PC-3 (cell line): ENCODE results near the gene TLCD2.

Source experiments
- EZH2 ChIP-seq: fragments of 300-600 bp; sonication (generic); IDR thresholded peaks from one replicate; pipeline ENCODE4 v1.6.1; 2017; ENCODE audit warnings: antibody characterized with exemption, mild to moderate bottlenecking, low read length; ENCODE audit not compliant: unreplicated experiment
- EZH2phosphoT487 ChIP-seq: fragments of 300-600 bp; sonication (generic); IDR thresholded peaks from 2 replicates; pipeline ENCODE4 v1.6.1; 2018; ENCODE audit warnings: mild to moderate bottlenecking, antibody characterized with exemption, low read length, borderline replicate concordance
- TF ChIP-seq, protein P1 (sequence below): fragments of 300-600 bp; sonication (generic); conservative IDR thresholded peaks from 2 replicates; pipeline ENCODE4 v1.5.1; 2017; ENCODE audit warnings: antibody characterized with exemption, low read depth, mild to moderate bottlenecking, low read length

DNA sequence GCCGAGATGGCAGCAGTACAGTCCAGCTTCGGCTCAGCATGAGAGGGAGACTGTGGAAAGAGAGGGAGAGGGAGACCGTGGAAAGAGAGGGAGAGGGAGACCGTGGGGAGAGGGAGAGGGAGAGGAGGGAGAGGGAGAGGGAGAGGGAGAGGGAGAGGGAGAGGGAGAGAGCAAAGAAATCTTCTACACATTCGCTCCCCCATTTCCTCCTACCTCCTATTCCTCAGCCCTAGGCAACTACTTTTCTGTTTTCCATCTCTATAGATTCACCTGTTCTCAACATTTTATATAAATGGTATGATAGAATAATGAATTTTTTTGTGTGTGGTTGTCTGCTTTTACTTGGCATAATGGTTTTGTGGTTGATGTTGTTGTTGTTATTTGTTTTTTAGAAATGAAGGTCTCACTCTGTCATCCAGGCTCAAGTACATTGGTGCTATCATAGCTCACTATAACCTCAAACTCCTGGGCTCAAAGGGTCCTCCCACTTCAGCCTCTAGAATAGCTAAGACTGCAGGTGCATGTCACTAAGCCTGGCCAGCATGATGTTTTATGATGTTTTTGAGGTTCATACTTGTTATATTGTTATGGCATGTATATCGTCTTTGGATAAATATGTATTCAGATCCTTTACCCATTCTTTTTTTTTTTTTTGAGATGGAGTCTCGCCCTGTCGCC is 19.5 kb downstream of the TLCD2 start:
- TF ChIP-seq, protein P1, sequence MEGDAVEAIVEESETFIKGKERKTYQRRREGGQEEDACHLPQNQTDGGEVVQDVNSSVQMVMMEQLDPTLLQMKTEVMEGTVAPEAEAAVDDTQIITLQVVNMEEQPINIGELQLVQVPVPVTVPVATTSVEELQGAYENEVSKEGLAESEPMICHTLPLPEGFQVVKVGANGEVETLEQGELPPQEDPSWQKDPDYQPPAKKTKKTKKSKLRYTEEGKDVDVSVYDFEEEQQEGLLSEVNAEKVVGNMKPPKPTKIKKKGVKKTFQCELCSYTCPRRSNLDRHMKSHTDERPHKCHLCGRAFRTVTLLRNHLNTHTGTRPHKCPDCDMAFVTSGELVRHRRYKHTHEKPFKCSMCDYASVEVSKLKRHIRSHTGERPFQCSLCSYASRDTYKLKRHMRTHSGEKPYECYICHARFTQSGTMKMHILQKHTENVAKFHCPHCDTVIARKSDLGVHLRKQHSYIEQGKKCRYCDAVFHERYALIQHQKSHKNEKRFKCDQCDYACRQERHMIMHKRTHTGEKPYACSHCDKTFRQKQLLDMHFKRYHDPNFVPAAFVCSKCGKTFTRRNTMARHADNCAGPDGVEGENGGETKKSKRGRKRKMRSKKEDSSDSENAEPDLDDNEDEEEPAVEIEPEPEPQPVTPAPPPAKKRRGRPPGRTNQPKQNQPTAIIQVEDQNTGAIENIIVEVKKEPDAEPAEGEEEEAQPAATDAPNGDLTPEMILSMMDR = no peak
- TF ChIP-seq EZH2 (no peak), EZH2phosphoT487 (no peak)
